GM06990 (cell line): Measurements from ENCODE around the gene NCKAP5L.

Source experiments
- DNase-seq: peaks from one replicate; pipeline ENCODE4 v3.0.0-alpha.2; 2011; ENCODE audit not compliant: insufficient read length; ENCODE audit errors: extremely low read depth
- H3K27me3 ChIP-seq: replicated peaks from 2 replicates; pipeline ENCODE4 v1.6.0; 2011; ENCODE audit warnings: low read length; ENCODE audit not compliant: control insufficient read depth, insufficient read depth
- H3K36me3 ChIP-seq: 2 replicates; pipeline ENCODE4 v1.5.1; 2011; ENCODE audit warnings: low read length; ENCODE audit not compliant: control insufficient read depth, insufficient read depth
- H3K4me3 ChIP-seq: replicated peaks from 2 replicates; pipeline ENCODE4 v1.5.1; 2011; ENCODE audit warnings: low read depth, mild to moderate bottlenecking, control low read depth, low read length
- CTCF ChIP-seq: IDR thresholded peaks from 2 replicates; pipeline ENCODE4 v1.5.1; 2011; ENCODE audit warnings: low read length, control low read depth, mild to moderate bottlenecking, inconsistent platforms; ENCODE audit not compliant: insufficient read depth, poor library complexity, severe bottlenecking

Gene NCKAP5L

GRCh38 chr12:49794021-49794420 is 34.2 kb downstream of the NCKAP5L start:
- Histone ChIP-seq H3K27me3 (no peaks in the 10 kb centered on the region), H3K4me3 (no peak overlapping the region), H3K36me3 (peaks cover 20% of the 10 kb centered on the region)
- no peak for DNase-seq
- no peak for TF ChIP-seq CTCF

- H3K36me3 ChIP-seq = peaks cover 20% of the 10 kb centered on the region
- no peak for DNase-seq
- no peak overlapping the region for H3K4me3 ChIP-seq
- TF ChIP-seq CTCF = no peak
- no peaks in the 10 kb centered on the region for H3K27me3 ChIP-seq
Observed at GRCh38 chr12:49793620-49794019, 34.6 kb downstream of the NCKAP5L start.

- Histone ChIP-seq H3K27me3 (no peaks in the 10 kb centered on the region), H3K36me3 (peaks cover 17% of the 10 kb centered on the region), H3K4me3 (no peak overlapping the region)
- no peak for TF ChIP-seq CTCF
- DNase-seq = no peak
Observed at GRCh38 chr12:49792976-49793580, 35.1 kb downstream of the NCKAP5L start.

GRCh38 chr12:49792181-49792970 is 35.8 kb downstream of the NCKAP5L start:
- Histone ChIP-seq H3K4me3 (no peak overlapping the region), H3K27me3 (no peaks in the 10 kb centered on the region), H3K36me3 (peaks cover 12% of the 10 kb centered on the region)
- TF ChIP-seq CTCF = no peak
- DNase-seq = no peak

GRCh38 chr12:49791700-49792099 is 36.5 kb downstream of the NCKAP5L start:
- DNase-seq = no peak
- H3K27me3 ChIP-seq = no peaks in the 10 kb centered on the region
- no peak for TF ChIP-seq CTCF
- H3K36me3 ChIP-seq = peaks cover 9% of the 10 kb centered on the region
- no peak overlapping the region for H3K4me3 ChIP-seq
